HEK293 (cell line): ENCODE measurements around the gene EPHA2.

Experiments
- ZNF514 ChIP-seq: fragments of 450-650 bp; formaldehyde crosslinking; IDR thresholded peaks from 2 replicates; pipeline ENCODE4 v1.5.1; 2016; ENCODE audit warnings: missing biosample characterization, missing genetic modification characterization
- TF ChIP-seq, protein P1 (sequence below): fragments of 450-650 bp; formaldehyde crosslinking; IDR thresholded peaks from 2 replicates; pipeline ENCODE4 v1.5.1; 2016; ENCODE audit warnings: missing biosample characterization, missing genetic modification characterization

DNA sequence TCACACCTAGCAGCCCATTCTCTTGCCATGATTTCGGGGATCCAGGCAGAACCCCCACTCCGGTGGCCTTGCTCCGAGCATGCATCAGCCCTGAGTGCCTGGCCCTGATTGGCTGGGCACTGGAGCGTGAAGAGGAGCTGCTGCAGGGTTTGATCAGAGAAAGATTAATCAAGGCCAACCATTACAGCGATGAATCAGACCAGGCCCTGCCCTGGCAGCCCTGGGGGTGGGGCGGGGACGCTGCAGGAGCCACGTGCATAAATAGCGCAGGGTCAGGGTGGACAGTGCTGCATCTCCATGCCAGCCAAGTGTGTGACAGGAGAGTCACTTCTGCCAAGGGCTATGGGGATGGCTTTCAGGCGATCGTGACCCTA lies 79.0 kb downstream of the EPHA2 start:
- no peak for TF ChIP-seq ZNF514 (tag by site-specific recombination)
- TF ChIP-seq, protein P1, sequence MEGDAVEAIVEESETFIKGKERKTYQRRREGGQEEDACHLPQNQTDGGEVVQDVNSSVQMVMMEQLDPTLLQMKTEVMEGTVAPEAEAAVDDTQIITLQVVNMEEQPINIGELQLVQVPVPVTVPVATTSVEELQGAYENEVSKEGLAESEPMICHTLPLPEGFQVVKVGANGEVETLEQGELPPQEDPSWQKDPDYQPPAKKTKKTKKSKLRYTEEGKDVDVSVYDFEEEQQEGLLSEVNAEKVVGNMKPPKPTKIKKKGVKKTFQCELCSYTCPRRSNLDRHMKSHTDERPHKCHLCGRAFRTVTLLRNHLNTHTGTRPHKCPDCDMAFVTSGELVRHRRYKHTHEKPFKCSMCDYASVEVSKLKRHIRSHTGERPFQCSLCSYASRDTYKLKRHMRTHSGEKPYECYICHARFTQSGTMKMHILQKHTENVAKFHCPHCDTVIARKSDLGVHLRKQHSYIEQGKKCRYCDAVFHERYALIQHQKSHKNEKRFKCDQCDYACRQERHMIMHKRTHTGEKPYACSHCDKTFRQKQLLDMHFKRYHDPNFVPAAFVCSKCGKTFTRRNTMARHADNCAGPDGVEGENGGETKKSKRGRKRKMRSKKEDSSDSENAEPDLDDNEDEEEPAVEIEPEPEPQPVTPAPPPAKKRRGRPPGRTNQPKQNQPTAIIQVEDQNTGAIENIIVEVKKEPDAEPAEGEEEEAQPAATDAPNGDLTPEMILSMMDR (tag by site-specific recombination) = no peak
